GM19099 (cell line): Measurements from ENCODE around the gene CORO2A.

ENCODE experiments used
- POLR2A ChIP-seq: IDR thresholded peaks from 3 replicates; pipeline ENCODE4 v1.6.1; 2011; ENCODE audit warnings: low read depth; ENCODE audit not compliant: insufficient read length; ENCODE audit errors: extremely low read depth

The CORO2A gene

DNA sequence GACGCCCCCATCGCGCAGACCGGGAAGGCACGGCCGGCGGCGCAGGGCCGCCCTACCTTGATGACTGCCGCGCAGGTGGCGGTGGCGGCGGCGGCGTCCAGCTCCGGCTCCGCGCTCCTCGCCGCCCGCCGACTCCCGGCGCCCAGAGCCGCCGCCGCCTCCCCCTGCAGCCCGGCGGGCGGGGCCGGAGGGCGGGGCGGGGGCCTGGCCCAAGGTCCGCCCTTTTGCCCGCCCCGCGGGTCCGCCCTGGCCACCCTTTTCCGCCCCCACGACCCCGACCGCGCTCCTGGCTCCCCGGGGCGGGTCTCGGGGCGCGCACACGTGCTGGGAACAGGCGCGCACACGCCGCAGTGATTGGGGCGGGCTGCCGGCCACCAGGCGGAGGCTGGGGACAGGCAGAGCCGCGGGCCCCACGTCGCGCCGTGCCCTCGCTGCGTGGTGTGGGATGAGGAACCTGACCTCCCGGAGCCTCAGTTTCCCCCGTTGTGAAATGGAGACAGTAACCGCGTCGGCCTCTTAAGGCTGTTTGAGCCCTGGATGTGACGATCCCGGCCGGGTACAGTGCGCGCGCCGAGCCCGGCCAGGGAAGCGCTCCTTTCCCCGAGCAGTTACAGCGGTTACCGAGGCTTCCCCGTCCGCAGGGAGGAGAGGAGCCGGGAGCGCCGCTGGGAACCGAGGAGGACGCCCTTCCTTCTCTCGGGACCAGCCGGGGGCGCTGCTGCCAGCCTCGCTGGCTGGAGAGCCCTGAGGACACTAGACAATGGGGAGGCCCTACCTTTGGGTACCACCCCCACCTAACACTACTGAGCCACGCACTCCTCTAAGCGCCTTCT, at the start of gene CORO2A:
Gene CORO2A (minus strand): TSS at position 135 of the 833 bp plus-strand sequence. CDS start 34,977 bp downstream, outside the sequence.
- TF ChIP-seq POLR2A, result no peak

GRCh38 chr9:98241357-98242300, 49.2 kb upstream of the CORO2A start:
- no peak for TF ChIP-seq POLR2A

GRCh38 chr9:98240475-98240874, 48.0 kb upstream of the CORO2A start:
- TF ChIP-seq POLR2A, result no peak

- TF ChIP-seq POLR2A, result no peak
Observed at GRCh38 chr9:98236901-98237487, 44.6 kb upstream of the CORO2A start.

DNA sequence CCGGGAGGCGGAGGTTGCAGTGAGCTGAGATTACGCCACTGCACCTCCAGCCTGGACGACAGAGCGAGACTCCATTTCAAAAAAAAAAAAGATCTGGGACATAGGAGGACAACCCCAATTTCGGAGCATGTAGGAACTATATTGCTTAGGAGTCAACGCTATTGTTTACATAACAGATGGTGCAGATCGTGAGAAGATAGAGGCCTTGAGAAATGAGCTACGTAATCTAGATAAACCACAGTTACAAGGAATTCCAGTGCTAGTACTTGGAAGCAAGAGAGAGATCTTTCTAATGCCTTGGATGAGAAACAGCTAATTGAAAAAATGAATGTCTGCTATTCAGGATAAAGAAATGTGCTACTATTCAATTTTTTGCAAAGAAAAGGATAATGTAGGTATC, 42.7 kb upstream of the CORO2A start:
- no peak for TF ChIP-seq POLR2A

DNA sequence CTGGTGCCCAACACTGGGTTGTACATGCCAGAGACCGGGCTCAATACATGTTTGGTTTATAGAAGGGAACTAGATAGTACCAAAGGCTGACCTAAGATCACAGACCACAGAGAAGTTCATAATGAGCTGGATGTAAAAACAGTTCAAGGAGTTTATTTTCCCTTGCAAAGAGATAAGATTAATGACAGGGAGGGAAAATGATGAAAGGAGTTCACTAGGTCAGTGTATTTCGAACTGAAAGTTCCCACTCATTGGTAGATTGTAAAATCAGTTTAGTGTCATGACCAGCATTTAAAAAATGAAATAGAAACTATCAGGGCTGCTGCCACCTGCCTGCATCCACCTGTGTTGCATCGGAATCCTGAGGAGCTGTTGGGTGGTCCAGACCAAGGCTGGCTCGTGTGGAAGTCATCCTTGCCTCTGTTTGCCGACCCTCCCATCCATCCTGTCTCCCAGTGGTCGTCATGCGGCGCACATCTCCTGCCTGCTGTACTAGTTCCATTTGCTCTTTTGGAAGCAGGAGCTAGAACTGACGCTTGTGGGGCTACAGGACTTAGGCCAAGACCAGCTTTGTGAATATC, 41.9 kb upstream of the CORO2A start:
- TF ChIP-seq POLR2A, result no peak

DNA sequence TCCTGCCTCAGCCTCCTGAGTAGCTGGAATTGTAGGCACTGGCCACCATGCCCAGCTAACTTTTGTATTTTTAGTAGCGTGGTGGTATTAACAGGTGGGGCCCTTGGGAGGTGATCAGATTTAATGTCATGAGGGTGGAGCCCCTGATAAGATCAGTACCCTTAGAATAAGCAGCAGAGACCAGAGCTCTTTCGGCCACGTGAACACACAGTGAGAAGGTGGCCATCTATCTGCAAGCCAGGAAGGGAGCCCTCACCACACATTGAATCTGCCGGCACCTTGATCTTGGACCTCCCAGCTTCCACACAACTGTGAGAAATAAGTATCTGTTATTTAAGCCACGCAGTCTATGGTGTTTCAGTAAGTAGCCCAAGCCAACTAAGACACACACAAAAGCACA, 40.5 kb upstream of the CORO2A start:
- no peak for TF ChIP-seq POLR2A

- no peak for TF ChIP-seq POLR2A
Observed at GRCh38 chr9:98231770-98232478, 39.5 kb upstream of the CORO2A start.

- no peak for TF ChIP-seq POLR2A
Observed at GRCh38 chr9:98230789-98231188, 38.4 kb upstream of the CORO2A start.

- TF ChIP-seq POLR2A, result no peak
Observed at GRCh38 chr9:98230304-98230703, 37.9 kb upstream of the CORO2A start.

- no peak for TF ChIP-seq POLR2A
Observed at GRCh38 chr9:98229620-98230019, 37.2 kb upstream of the CORO2A start.

DNA sequence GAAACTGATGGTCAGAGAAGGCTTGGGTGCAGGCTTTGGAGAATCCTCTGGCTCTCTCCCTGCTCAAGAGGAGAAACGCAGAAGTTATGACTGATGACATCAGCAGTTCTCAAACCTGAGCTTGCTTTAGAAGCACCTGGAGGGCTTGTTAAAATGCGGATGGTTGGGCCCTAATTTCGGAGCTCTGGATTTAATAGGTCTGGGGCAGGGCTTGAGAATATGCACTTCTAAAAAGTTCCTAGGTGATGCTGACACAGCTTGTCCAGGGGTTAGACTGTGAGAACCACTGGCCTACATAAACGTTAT, 36.6 kb upstream of the CORO2A start:
- TF ChIP-seq POLR2A, result no peak

- no peak for TF ChIP-seq POLR2A
Observed at GRCh38 chr9:98228392-98229089, 36.1 kb upstream of the CORO2A start.

- no peak for TF ChIP-seq POLR2A
Observed at GRCh38 chr9:98227883-98228282, 35.4 kb upstream of the CORO2A start.

- no peak for TF ChIP-seq POLR2A
Observed at GRCh38 chr9:98226957-98227356, 34.5 kb upstream of the CORO2A start.

GRCh38 chr9:98226516-98226915, 34.1 kb upstream of the CORO2A start:
- no peak for TF ChIP-seq POLR2A
